NB4 (cell line): Measurements from ENCODE around the gene RPS15A.

Experiments used
- DNase-seq: peaks from one replicate; pipeline ENCODE4 v3.0.0; 2010; ENCODE audit warnings: low read depth
- H3K4me3 ChIP-seq: one replicate; pipeline ENCODE4 v1.5.1; 2011; ENCODE audit warnings: mild to moderate bottlenecking, low read depth, low read length, moderate library complexity
- MYC ChIP-seq: IDR thresholded peaks from 2 replicates; pipeline ENCODE4 v1.6.1; 2011; ENCODE audit warnings: low read depth, low read length
- POLR2A ChIP-seq: IDR thresholded peaks from 2 replicates; pipeline ENCODE4 v1.6.1; 2011; ENCODE audit warnings: mild to moderate bottlenecking; ENCODE audit not compliant: insufficient read length; ENCODE audit errors: extremely low read depth
- TF ChIP-seq, protein P1 (sequence below): IDR thresholded peaks from one replicate; pipeline ENCODE4 v1.5.1; 2012; ENCODE audit warnings: low read depth, low read length
- TF ChIP-seq, protein P2 (sequence below): IDR thresholded peaks from 2 replicates; pipeline ENCODE4 v1.6.1; 2011; ENCODE audit warnings: low read depth, low read length

RPS15A gene

DNA sequence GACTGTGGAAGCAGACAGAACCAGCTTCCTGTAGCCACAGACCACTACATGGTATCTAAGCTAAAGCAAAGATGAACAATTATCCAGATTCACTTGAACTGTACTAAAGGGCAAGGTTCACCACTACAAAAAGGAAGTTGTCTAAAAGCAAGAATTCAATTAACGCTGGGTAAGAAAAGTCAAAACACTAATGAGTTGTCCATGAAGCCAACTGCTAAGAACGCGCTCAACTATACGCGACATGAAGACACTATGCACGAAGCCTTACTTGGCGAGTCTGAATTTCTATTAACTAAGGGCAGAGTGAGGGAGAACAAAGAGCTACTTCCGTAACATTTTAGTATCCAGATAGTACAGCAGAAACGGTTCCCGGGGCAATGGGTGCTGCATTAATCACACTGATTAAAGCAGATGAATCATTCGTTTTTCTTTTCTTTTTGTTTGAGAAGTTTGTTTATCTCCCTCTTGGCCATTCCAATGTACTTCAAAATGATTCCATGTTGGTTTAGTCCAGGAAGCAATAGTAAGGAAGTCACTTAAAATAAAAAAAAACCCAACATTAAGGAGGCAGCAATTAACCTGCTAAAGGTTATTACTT lies 2.8 kb upstream of the RPS15A start:
- TF ChIP-seq POLR2A (no peak), MYC (no peak)
- TF ChIP-seq, protein P1, sequence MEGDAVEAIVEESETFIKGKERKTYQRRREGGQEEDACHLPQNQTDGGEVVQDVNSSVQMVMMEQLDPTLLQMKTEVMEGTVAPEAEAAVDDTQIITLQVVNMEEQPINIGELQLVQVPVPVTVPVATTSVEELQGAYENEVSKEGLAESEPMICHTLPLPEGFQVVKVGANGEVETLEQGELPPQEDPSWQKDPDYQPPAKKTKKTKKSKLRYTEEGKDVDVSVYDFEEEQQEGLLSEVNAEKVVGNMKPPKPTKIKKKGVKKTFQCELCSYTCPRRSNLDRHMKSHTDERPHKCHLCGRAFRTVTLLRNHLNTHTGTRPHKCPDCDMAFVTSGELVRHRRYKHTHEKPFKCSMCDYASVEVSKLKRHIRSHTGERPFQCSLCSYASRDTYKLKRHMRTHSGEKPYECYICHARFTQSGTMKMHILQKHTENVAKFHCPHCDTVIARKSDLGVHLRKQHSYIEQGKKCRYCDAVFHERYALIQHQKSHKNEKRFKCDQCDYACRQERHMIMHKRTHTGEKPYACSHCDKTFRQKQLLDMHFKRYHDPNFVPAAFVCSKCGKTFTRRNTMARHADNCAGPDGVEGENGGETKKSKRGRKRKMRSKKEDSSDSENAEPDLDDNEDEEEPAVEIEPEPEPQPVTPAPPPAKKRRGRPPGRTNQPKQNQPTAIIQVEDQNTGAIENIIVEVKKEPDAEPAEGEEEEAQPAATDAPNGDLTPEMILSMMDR: no peak
- TF ChIP-seq, protein P2, sequence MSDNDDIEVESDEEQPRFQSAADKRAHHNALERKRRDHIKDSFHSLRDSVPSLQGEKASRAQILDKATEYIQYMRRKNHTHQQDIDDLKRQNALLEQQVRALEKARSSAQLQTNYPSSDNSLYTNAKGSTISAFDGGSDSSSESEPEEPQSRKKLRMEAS: no peak
- DNase-seq: no peak
- no peak overlapping the region for H3K4me3 ChIP-seq

DNA sequence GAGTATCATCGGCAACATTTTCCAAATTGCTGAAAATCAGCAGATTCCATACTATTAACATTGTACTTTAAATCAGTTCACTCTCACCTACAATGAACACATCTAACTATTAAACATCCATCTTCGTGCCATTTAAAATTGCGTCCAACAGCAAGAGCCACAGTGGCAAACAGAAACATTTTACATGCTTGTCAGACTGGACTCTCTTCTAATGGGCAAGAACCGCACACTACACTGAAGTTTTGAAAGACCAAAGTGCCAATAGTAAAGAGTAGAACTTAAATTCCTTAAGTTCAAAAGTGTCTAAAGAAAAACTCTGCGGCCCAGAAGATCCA lies 652 bp downstream of the RPS15A start:
- H3K4me3 ChIP-seq: peak overlapping the region; percentile 93
- DNase-seq: no peak
- TF ChIP-seq, protein P2: no peak
- TF ChIP-seq POLR2A: no peak
- TF ChIP-seq, protein P1: no peak
- TF ChIP-seq MYC: no peak

DNA sequence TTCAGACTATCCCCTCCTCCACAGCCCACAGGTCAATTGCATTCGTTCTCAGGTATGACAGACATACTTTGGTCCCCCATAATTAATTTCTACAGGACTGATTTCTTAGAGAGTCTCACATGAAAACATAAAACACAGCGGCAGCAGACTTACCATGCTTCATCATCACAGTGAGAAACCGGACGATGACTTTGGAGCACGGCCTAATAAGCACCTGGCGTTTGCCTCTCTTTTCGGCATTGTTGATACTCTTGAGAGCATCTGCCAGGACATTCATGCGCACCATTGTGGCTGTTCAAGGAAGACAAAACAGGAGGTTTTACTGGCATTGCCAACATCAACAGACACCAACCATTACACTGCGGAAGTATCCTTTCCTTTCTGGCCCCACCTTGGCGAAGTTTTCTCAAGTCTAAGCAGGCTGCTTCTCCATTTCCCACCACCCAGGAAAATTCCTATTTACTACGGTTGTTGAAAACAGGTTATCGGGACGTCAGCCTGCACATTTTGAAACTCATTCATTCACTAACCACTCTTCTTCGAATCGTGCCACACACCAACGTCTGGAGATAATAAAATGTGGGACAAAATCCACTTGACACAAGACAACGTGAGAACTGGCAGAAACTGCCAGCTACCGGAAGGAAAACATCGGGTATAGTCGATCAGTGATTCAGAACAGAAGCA lies 1.2 kb downstream of the RPS15A start:
- H3K4me3 ChIP-seq: peak overlapping the region; percentile 93
- no peak for TF ChIP-seq MYC
- TF ChIP-seq, protein P2: no peak
- TF ChIP-seq, protein P1: no peak
- TF ChIP-seq POLR2A: no peak
- DNase-seq: no peak

DNA sequence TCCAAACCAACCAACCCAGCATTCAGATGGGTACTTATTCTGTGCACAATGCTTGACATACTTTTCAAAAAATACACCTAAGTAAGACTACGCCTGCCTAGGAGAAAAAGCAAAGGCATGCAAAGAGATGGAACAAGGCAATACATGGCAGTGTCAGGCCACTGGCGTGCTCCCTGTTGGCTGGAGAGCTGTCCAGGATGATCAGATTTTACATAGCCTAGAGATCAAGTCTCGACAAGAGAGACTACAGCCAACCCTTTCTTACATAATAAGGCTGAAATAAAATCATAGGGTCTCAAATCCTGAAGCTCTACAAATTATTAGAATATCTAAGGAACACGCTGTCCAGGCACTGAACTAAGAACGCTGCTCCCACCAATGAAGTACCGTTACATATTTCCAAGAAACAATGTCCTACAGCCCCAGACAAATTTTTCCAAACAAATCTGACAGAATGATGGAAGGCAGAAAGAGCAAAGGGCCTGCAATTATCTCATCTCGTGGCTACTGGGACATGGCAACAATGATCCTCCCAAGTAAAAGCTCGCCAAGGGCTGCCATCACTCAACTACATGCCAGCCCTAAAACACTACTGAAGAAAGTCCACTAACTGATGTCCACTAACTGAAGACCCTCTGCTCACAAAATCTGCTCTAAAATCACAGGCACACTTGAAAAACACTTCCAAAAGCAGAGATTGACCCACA lies 5.1 kb downstream of the RPS15A start:
- no peak for DNase-seq
- H3K4me3 ChIP-seq: peak overlapping the region; percentile 93
- TF ChIP-seq POLR2A: no peak
- TF ChIP-seq, protein P2: no peak
- TF ChIP-seq, protein P1: no peak
- TF ChIP-seq MYC: no peak

DNA sequence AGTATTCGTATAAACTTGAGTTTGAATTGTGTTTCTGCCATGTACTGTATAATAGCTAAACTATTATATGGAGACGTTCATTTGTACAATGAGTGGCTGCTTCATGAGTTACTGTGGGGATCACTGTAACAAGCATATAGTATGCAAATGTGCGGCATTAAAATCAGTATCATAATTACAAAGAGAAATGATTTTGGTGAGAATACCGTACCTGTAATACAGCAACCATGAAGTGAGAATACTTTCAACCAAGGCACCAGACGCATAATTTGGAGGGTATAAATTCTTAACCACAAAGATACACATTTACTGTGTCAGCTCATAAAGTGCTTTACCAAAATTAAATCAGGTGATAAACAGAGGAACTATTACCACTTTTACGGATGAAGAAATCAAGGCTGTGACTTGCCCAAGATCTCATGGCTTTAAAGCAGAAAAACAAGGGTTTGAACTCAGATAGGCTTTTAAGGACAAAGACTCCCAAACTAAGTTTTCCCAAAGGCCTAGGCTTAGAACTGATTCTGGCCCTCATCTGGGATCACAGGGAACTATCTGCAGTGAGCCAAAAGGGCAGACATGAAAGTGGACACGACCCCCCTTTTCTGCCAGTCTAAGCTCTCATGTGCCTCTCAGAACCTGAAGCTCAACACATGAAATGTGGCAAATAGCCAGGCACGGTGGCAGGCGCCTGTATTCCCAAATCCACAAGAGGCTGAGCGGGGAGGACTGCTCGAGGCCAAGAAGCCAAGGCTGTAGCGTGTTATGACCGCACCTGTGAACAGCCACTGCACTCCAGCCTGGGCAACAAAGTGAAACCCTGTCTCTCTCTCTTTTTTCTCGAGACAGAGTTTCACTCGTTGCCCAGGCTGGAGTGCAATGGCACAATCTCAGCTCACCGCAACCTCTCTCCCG lies 6.4 kb downstream of the RPS15A start:
- no peak for DNase-seq
- no peak overlapping the region for H3K4me3 ChIP-seq
- no peak for TF ChIP-seq POLR2A
- TF ChIP-seq, protein P2: no peak
- TF ChIP-seq MYC: no peak
- TF ChIP-seq, protein P1: no peak
